K562 treated with DMSO at 1 percent for 24 hours (cell line): ENCODE results near the gene RPS16. TPM values are rescaled to one million over a fixed set of nuclear protein-coding genes. Genes with fewer than 3 reads are reported as not detected.

Experiments used
- total RNA-seq: library from RNA; unstranded; fragments of 300-600 nt; gene quantifications from 2 replicates; pipeline ENCODE4 v1.2.3, GENCODE V29; 2022; ENCODE audit warnings: low read depth; ENCODE audit not compliant: insufficient read depth

The RPS16 gene
- total RNA-seq: 10,023 and 10,404 TPM in 2 replicates

DNA sequence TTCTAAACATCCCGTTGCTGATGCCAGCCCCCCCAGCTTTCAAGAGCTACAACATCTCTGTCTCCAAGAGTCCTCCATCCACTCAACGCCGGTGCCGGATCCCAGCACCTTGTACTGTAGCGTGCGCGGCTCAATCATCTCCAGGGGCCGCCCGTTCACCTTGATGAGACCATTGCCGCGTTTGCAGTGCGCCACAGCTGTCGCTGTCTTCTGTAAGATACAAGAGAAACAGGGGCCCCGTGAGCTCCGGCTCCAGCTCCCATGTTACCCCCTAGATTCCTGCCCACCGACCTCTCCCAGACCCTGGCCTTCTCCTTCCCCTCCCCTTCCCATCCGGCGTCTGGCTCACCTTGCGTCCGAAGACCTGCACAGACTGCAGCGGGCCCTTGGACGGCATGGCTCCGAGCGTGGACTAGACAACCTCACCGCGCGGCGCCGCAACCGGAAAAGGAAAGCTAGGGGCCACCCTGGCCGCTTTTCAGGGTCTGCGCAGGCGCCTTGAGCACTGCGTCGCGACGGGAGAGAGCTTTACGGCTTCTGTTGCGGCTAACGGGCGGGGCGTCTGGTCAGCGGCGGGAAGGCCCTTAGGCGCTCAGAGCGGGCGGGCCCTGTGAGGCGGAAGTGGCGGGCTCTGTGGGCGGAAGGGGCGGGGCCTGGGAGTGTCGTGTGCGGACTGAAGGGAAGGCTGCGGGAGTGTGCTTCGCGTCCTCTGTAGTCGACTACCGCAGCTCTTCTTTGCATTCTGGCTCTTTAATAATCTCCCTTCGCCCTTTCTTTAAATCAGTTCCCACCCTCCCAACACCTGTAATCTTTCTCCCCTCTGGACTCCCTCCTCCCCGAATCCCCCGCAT is at the start of gene RPS16:
Gene RPS16 (minus strand): TSS at position 451 of the 851 bp plus-strand sequence. CDS start 54 bp downstream, at position 397.

DNA sequence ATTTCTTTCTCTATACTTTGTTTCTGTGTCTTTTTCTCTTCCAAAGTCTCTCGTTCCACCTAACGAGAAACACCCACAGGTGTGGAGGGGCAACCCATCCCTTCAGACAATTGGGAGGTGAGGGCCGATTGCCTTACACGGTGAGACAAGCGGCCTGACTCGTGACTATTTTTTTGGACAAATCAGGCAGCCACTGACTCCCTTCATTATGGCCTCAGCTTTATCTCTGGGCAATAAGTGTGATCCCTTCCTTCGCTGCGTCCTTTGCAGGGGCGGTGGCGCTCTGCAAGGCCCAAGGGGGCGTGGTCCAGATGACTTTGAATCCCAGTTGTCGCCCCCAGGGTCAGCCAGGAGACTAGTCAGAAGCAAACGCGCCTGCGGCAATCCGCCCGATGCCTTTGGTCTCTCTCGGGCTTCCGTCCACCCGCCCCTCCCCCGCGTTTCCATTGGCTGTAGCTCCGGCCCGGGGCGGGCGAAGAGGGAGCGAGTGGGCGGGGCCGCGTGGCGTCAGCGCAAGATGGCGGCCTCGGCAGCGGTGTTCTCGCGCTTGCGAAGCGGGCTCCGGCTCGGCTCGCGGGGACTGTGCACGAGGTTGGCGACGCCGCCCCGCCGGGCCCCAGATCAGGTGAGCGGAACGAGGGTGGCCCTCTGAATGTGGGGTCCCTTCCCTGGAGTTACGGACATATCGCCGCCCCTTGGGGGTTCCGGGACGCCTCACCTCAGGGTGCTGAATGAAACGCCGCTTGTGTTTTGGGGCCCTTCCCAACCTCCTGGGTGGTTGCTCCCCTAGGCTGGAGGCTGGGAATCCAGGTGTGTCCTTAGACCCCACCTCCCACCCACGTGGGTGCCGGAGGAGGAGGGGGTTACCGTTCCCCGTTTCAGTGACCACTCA is 44.8 kb upstream of the RPS16 start, which contains the start of gene TIMM50:
Gene TIMM50 (plus strand): TSS at position 502 of the 892 bp plus-strand sequence. CDS start 16 bp downstream, at position 518.

DNA sequence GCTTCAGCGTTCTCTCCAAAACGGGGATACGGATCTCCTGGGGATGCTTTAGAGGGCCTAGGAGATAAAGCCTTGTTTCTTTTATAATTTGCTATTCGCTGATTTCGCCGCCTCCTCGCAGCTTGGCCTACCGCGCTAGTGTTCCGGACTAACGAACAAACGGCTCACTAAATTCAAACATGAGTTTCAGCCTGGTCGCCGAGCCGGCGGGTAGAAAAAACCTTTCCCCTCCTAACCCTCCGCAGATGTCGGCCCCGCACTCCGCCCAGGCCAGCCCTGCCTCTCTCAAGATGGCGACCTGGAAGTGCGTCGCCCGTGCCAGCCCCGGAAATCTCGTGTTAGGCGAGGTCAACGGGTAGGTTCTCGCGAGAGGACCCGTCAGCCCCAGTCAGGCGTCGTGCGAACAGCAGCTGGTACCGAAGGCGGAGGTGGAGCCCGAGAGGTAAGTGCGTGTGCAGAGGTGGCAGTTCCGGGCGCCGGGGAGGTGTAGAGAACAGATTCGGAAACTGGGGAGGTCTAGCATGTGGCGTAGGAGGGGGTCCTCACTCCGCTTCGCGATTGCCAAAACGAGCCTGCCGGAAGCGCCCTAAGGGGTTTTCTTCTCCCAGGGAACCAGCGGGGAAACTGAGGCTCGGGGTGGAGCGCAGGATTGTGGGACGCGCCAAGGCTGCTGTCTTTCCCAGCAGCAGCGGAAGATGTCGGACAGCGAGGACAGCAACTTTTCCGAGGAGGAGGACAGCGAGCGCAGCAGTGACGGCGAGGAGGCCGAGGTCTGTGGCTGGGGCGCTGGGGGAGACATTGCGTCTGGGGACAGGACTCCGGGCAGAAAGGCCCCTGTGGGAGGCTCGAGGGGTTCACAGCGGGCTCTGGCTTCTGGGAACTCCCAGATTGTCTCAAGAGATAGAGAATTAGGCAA is 9.7 kb upstream of the RPS16 start, which contains the start of gene SUPT5H:
Gene SUPT5H (plus strand): TSS at position 387 of the 916 bp plus-strand sequence. CDS start 309 bp downstream, at position 696.

DNA sequence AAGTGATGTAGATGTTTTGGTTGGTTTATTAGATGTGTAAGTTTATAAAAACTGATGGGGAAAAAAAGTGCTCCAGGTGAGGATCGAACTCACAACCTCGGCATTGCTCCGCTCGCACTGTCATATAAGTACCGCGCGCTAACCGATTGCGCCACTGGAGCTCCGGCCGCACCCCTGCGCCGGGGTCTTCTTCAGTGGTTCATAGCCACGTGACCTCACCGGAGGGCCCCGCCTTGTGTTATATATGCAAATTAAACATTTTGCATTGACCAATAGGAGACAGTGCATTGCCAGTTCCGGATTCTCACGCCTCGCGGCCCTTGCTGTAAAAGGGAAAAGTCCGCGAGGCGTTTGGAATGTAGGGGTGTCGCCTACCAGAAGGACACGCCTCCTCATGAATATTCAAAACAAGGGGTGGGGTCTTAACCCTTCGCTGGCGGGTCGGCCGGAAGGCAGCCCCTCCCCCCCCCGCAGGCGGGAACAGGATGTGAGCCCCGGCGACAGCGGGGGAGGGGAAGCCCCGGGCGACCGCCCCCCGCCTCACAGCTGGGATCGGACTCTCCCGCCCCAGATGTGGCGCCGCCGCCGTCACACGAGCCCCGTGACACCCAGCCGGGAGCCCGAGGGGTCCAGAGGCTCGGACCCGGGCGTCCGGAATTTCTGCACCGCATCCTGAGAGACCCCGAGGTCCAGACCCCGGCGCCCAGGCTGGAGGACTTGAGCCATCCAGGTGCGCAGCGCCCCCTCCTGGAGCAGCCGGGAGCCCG is 23.5 kb downstream of the RPS16 start, which contains the start of gene PLEKHG2:
Gene PLEKHG2 (plus strand): TSS at position 570 of the 767 bp plus-strand sequence. CDS start 1,418 bp downstream, outside the sequence.

DNA sequence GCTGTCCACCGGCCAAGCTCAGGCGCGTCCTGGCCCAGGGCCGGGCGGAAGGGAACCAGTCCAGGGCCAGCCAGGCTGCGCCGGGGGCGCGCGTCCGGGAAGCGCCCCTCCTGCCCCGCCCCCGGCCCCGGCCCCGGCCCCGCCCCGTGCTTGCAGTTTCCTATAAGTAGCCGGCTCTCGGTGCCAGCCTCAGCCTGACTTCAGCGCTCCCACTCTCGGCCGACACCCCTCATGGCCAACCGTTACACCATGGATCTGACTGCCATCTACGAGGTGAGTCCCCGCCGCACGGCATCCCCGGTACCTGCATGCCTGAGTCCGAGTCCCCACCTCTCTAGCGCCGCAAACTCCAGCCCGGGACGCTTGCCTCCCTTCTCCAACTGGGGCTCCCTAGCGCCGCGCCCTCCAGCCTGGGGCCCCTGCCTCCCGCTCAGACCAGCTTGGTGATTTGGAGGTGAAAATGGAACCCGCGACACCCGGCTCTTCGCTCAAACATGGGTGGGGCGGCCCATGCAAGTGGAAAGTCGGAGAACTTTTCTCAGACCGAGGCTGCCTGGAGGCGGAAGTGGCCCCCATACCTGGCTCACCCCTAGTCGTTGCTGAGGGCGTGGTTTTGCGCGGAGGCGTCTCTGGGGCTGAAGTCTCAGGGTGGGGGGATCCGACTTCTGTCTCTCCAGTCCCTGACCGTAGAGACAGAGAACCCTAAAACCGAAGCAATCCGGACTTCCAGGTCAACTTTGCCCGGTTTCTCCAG is 28.9 kb downstream of the RPS16 start, which contains the start of gene ZFP36:
Gene ZFP36 (plus strand): TSS at position 192 of the 754 bp plus-strand sequence. CDS start 58 bp downstream, at position 250.

DNA sequence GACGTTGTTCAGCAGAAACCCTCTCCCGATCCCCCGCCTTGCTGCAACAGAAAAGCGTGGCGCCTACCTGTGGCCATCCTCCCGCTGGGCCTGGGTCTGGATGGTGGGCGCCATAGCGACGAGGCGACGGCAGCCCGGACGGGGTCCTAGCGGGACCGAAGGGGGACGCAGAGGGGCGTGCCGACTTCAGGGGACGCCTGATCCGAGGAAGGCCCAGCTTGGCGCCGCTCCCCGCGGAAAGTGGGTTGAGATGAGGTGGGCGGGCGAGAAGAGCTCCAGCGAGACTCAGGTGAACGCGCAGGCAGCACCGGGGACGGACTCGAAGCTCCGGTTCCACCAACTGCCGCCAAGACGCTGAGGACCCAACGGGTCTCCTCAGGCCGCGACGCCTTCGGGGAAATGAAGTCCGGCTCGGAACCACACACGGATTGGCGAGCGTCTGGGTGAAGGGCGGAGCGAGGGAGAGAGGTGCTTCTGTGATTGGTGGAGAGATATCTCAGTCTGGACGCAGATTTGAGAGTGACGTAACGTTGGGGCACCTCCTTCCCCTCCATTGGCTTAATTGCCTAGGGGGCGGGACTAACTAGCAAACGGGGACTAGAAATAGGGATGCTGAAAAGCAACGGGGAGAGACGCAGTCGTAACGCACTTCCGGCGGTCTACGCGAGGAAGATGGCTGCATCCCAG is 44.9 kb downstream of the RPS16 start, which contains the start of the genes MED29 and PAF1:
Gene MED29 (plus strand): TSS at position 628 of the 687 bp plus-strand sequence. CDS start 45 bp downstream, at position 673.
Gene PAF1 (minus strand): TSS at position 356 of the 687 bp plus-strand sequence. CDS start 242 bp downstream, at position 114.

Other genes with a start within 250 kb of the RPS16 start
- not detected in 2 replicates for gene NCCRP1, start 239.0 kb downstream of the RPS16 start, total RNA-seq
- gene SYCN, start 231.7 kb downstream of the RPS16 start, total RNA-seq: not detected in 2 replicates
- not detected in 2 replicates for gene IFNL3, start 190.9 kb downstream of the RPS16 start, total RNA-seq
- not detected in 2 replicates for gene IFNL4, start 187.1 kb downstream of the RPS16 start, total RNA-seq
- gene IFNL2, start 167.6 kb downstream of the RPS16 start, total RNA-seq: not detected in 2 replicates
- gene IFNL1, start 139.5 kb downstream of the RPS16 start, total RNA-seq: not detected in 2 replicates
- 10.9 TPM in 2 replicates for gene LRFN1, start 115.1 kb downstream of the RPS16 start, total RNA-seq
- gene GMFG, start 99.9 kb downstream of the RPS16 start, total RNA-seq: 81.4 and 85.9 TPM in 2 replicates
- gene SAMD4B, start 93.5 kb downstream of the RPS16 start, total RNA-seq: 170 and 208 TPM in 2 replicates
- 50.1 and 61.0 TPM in 2 replicates for gene PAF1, start 44.8 kb downstream of the RPS16 start, total RNA-seq
- gene MED29, start 44.6 kb downstream of the RPS16 start, total RNA-seq: 36.0 and 37.6 TPM in 2 replicates
- 27.8 and 28.8 TPM in 2 replicates for gene ZFP36, start 29.1 kb downstream of the RPS16 start, total RNA-seq
- 10.1 and 12.5 TPM in 2 replicates for gene PLEKHG2, start 23.3 kb downstream of the RPS16 start, total RNA-seq
- gene SUPT5H, start 9.6 kb upstream of the RPS16 start, total RNA-seq: 124 and 137 TPM in 2 replicates
- 110 and 117 TPM in 2 replicates for gene TIMM50, start 44.9 kb upstream of the RPS16 start, total RNA-seq
- gene DLL3, start 63.0 kb upstream of the RPS16 start, total RNA-seq: 1.6 and 1.7 TPM in 2 replicates
- not detected in 2 replicates for gene SELENOV, start 79.2 kb upstream of the RPS16 start, total RNA-seq
- gene EID2B, start 96.9 kb upstream of the RPS16 start, total RNA-seq: 8.8 and 9.2 TPM in 2 replicates
- gene EID2, start 104.2 kb upstream of the RPS16 start, total RNA-seq: 31.7 and 34.8 TPM in 2 replicates
- gene LGALS13, start 166.6 kb upstream of the RPS16 start, total RNA-seq: not detected in 2 replicates
- gene LGALS16, start 220.0 kb upstream of the RPS16 start, total RNA-seq: not detected in 2 replicates